DND-41 (cell line): Measurements from ENCODE around the gene SLC22A14.
"Not testable (repeated sequence)": the region's sequence is repeated elsewhere in the genome, so short reads cannot be mapped to it uniquely, and the experiment has no call there.

ENCODE experiments used
- ATAC-seq: fragments of 200-7000 bp; cut with Tn5 transposase; 3 replicates; pipeline ENCODE4 v1.9.1; 2021; ENCODE audit warnings: low read depth; ENCODE audit not compliant: insufficient read depth
- DNase-seq: peaks from one replicate; pipeline ENCODE4 v3.0.0-alpha.2; 2020
- H2AFZ ChIP-seq: 2 replicates; pipeline ENCODE4 v1.6.0; 2012; ENCODE audit warnings: low read depth, low read length
- H3K27ac ChIP-seq: 2 replicates; pipeline ENCODE4 v1.5.1; 2012; ENCODE audit warnings: low read length, inconsistent platforms
- H3K27me3 ChIP-seq: fragments of 200-600 bp; sonication (generic); 2 replicates; pipeline ENCODE4 v1.6.0; 2012; ENCODE audit warnings: low read length, mild to moderate bottlenecking, inconsistent platforms; ENCODE audit not compliant: insufficient read depth, poor library complexity
- H3K36me3 ChIP-seq: 2 replicates; pipeline ENCODE4 v1.5.1; 2012; ENCODE audit warnings: low read length, inconsistent platforms; ENCODE audit not compliant: insufficient read depth
- H3K4me1 ChIP-seq: 2 replicates; pipeline ENCODE4 v1.5.1; 2012; ENCODE audit warnings: mild to moderate bottlenecking, low read length; ENCODE audit not compliant: insufficient read depth
- H3K4me2 ChIP-seq: 2 replicates; pipeline ENCODE4 v1.6.0; 2012; ENCODE audit warnings: mild to moderate bottlenecking, moderate library complexity, low read length, inconsistent platforms; ENCODE audit not compliant: insufficient read depth
- H3K4me3 ChIP-seq, 2 experiments: fragments of 200-600 bp in 1 of 2; shearing (Covaris generic) in 1 of 2; 2 replicates each; pipeline ENCODE4 v1.5.1; 2012 to 2016; ENCODE audit warnings: inconsistent platforms in 2 of 2, low read length in 2 of 2, mild to moderate bottlenecking in 2 of 2, low read depth in 1 of 2, moderate library complexity in 1 of 2
- H3K79me2 ChIP-seq: 2 replicates; pipeline ENCODE4 v1.6.0; 2012; ENCODE audit warnings: low read length, inconsistent platforms; ENCODE audit not compliant: insufficient read depth
- H3K9ac ChIP-seq: 2 replicates; pipeline ENCODE4 v1.6.0; 2012; ENCODE audit warnings: low read depth, mild to moderate bottlenecking, inconsistent platforms, low read length, moderate library complexity
- H3K9me3 ChIP-seq: 2 replicates; pipeline ENCODE4 v1.5.1; 2012; ENCODE audit warnings: low read length, moderate library complexity, mild to moderate bottlenecking, inconsistent platforms; ENCODE audit not compliant: insufficient read depth, severe bottlenecking
- H4K20me1 ChIP-seq: 2 replicates; pipeline ENCODE4 v1.6.0; 2012; ENCODE audit warnings: low read length; ENCODE audit not compliant: insufficient read depth
- EZH2 ChIP-seq: IDR thresholded peaks from 3 replicates; pipeline ENCODE4 v1.6.1; 2012; ENCODE audit warnings: borderline replicate concordance, low read depth, mild to moderate bottlenecking, moderate library complexity, low read length, inconsistent platforms; ENCODE audit not compliant: severe bottlenecking
- TF ChIP-seq, protein P1 (sequence below): IDR thresholded peaks from 2 replicates; pipeline ENCODE4 v1.5.1; 2012; ENCODE audit warnings: borderline replicate concordance, low read length, moderate library complexity, mild to moderate bottlenecking; ENCODE audit not compliant: poor library complexity, severe bottlenecking; ENCODE audit errors: extremely low read depth

SLC22A14 gene

DNA sequence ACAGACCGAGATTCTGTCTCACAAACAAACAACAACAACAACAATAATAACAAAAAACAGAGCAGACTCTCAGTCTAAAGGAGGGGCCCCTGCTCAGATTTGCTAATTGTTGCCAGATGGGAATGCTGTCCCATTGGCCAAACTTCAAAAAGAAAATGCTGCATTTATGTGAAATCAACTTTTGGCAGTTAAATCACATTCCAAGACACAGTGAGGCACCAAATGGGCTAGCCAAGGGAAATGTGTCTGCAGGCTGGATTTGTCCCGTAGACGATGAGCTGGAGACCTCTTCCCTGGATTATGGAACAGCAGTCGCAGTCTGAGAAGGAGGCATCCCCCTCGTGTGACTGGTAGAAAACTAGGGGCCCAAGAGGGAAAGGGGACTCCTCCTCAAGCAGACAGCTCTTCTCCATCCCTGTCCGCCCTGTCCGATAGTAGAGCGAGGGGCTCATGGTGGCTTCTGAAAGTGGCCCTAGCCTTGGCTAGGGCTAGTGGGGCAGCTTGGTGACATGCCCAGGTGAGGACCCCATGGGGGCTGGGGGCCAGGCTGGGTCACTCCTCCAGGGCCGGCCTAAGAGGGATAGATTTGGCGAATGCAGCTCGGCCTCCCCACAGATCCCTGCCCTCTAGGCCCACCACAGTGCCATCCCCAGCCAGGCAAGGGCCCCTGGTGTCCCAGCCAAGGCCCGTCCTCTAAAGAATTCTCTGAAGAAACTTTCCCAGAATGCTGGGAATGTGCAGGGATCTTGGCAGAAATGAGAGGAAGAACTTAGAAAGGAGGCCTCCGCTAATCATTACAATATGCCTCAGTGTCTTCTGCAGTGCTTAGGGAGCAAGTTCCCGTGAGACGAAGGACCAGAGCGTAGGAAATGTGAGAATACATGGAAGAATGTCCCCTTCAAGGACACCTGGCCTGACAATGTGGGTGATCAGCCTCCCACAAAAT, 2.0 kb downstream of the SLC22A14 start:
- H3K27ac ChIP-seq, result no peak overlapping the region
- H3K79me2 ChIP-seq, result no peaks in the 10 kb centered on the region
- H4K20me1 ChIP-seq, result no peaks in the 10 kb centered on the region
- DNase-seq (no peak), ATAC-seq (no peak)
- H3K9ac ChIP-seq, result no peak overlapping the region
- no peaks in the 10 kb centered on the region for H3K4me1 ChIP-seq
- H2AFZ ChIP-seq, result no peak overlapping the region
- TF ChIP-seq, protein P1, sequence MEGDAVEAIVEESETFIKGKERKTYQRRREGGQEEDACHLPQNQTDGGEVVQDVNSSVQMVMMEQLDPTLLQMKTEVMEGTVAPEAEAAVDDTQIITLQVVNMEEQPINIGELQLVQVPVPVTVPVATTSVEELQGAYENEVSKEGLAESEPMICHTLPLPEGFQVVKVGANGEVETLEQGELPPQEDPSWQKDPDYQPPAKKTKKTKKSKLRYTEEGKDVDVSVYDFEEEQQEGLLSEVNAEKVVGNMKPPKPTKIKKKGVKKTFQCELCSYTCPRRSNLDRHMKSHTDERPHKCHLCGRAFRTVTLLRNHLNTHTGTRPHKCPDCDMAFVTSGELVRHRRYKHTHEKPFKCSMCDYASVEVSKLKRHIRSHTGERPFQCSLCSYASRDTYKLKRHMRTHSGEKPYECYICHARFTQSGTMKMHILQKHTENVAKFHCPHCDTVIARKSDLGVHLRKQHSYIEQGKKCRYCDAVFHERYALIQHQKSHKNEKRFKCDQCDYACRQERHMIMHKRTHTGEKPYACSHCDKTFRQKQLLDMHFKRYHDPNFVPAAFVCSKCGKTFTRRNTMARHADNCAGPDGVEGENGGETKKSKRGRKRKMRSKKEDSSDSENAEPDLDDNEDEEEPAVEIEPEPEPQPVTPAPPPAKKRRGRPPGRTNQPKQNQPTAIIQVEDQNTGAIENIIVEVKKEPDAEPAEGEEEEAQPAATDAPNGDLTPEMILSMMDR, result no peak
- no peak for TF ChIP-seq EZH2
- H3K4me2 ChIP-seq, result no peak overlapping the region
- no peak overlapping the region for H3K4me3 ChIP-seq
- H3K27me3 ChIP-seq, result no peaks in the 10 kb centered on the region
- no peaks in the 10 kb centered on the region for H3K36me3 ChIP-seq
- no peaks in the 10 kb centered on the region for H3K9me3 ChIP-seq

DNA sequence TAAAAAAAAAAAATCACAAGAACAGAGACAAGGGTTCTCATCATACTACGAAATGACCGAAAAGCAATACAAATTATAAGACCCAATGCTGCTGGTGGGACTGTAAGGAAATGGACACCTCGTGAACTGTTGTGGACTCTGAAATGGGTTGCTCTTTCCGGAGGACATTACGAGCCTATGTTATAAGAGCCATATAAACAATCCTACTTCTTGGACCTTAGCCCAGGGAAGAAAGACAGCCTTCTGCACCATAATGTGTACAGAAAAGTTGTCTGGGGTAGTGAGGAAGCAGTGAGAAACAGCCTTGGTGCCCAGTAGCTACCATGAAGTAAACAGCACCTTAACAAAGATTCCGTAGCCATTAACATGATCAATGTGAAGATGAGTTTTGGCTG, 2.7 kb downstream of the SLC22A14 start:
- DNase-seq, result no peak
- Histone ChIP-seq H3K4me2 (no peak overlapping the region), H3K9ac (no peak overlapping the region), H3K27me3 (no peaks in the 10 kb centered on the region), H3K4me1 (no peaks in the 10 kb centered on the region), H3K27ac (no peak overlapping the region), H3K79me2 (no peaks in the 10 kb centered on the region), H3K9me3 (no peaks in the 10 kb centered on the region), H4K20me1 (no peaks in the 10 kb centered on the region), H3K4me3 (no peak overlapping the region), H2AFZ (no peak overlapping the region), H3K36me3 (no peaks in the 10 kb centered on the region)
- TF ChIP-seq EZH2, result no peak
- TF ChIP-seq, protein P1, result no peak
- ATAC-seq, result no peak

DNA sequence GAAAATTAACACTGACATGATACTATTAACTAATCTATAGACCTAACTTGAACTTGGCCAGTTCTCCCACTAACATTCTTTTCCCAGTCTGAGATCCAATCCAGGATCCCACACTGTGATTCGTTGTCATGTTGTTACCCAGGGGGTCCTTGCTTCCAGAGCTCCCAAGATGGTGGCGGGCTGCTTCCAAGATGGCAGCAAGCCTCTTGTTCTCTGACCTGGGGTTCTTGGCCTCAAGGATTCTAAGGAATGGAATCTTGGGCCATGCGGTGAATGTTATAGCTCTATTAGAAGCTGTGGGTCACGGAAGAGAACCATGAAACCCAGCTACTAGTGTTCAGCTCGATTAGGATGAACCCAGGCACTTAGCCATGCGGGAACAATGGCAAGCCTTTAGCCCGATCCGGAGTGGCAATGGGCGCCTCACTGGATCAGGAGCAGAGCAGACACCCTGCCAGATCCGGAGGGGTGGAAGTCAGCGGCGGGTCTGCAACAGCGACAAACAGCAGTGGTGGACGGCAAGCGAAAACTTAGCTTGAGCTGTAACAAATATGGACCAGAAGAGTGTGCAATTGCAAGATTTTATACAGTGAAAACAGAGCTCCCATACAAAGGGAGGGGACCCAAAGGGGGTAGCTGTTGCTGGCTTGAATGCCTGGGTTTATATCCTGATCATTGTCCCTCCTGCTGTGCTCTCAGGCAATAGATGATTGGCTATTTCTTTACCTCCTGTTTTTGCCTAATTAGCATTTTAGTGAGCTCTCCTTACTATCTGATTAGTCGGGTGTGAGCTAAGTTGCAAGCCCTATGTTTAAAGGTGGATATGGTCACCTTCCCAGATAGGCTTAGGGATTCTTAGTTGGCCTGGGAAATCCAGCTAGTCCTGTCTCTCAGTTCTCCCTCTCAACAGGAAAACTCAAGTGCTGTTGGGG, 7.5 kb downstream of the SLC22A14 start:
- H4K20me1 ChIP-seq, H3K27ac ChIP-seq, H3K9me3 ChIP-seq, DNase-seq, H3K27me3 ChIP-seq, H2AFZ ChIP-seq, H3K4me3 ChIP-seq, H3K4me2 ChIP-seq, H3K9ac ChIP-seq, H3K79me2 ChIP-seq, ATAC-seq, H3K36me3 ChIP-seq, H3K4me1 ChIP-seq: not testable (repeated sequence)

DNA sequence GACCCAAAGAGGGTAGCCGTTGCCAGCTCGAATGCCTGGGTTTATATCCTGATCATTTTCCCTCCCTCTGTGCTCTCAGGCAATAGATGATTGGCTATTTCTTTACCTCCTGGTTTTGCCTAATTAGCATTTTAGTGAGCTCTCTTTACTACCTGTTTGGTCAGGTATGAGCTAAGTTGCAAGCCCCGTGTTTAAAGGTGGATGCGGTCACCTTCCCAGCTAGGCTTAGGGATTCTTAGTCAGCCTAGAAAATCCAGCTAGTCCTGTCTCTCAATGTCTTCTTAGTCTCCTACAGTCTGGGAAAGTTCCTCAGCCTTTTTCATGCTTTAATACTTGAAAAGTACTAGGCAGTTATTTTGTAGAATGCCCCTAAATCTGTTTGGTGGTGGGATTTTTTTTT, 15.0 kb downstream of the SLC22A14 start:
- not testable (repeated sequence) for H3K4me1 ChIP-seq, ATAC-seq, H3K79me2 ChIP-seq, H2AFZ ChIP-seq, DNase-seq, H3K9me3 ChIP-seq, H3K36me3 ChIP-seq, H3K27ac ChIP-seq, H3K9ac ChIP-seq, H3K4me2 ChIP-seq, H4K20me1 ChIP-seq, H3K4me3 ChIP-seq, H3K27me3 ChIP-seq
